ENCODE measurements around the gene ZDHHC11B. TPM values are rescaled to one million over a fixed set of nuclear protein-coding genes. Genes with fewer than 3 reads are reported as not detected.

Gene ZDHHC11B
- total RNA-seq, 6 experiments from 2014 or later = 0.17 to 0.19 TPM; not detected in 4

DNA sequence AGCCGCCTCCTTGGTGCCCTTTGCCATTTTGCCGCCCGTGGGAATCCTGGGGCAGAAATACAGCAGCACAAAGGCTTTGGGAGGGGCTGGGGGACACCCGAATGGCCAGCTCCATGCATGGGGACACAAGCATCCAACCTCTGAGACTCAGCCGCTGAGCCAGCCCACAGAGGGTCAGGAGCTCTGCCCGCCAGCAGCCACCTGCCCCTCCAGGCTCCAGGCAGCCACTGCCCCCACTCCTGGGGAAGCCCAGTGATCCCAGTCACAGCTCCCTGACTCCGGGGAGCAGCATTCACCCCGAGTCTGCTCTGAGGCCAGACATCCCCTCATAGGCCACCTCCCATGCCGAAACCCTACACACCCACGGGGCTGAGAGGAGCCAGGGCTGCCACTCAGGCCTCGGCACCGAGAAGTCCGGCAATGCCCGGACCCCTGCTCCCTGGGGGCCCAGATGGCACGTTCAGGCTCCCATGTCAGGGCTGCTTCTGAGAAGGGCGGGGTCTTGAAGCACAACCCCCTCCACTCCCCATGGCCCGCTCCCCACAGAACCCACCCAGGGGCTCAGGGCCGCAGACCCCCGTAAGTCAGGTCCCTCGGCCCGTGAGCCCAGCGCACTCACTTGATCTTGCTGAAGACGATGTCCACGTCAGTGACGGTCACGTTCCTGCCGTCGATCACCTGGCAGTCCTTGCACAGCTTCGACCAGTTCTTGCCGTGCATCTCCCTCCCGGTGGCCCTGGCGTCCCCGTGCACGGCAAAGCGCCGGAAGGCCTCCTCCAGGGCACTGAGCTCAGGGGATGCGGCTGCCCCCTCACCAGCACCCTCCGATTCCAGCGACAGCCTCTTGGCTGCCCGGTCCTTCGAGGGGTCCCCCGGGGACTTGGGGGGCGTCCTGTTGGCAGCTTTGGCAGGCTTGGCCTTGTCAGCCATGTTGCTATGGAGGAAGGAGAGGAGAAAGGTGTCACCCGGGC lies 107.1 kb downstream of the ZDHHC11B start:
- no peak overlapping the region for H3K27ac Mint-ChIP-seq
- no peaks in the 10 kb centered on the region for H3K9me3 Mint-ChIP-seq
- peaks cover 3% of the 10 kb centered on the region for H3K27me3 Mint-ChIP-seq (ENCODE audit: insufficient read depth)

DNA sequence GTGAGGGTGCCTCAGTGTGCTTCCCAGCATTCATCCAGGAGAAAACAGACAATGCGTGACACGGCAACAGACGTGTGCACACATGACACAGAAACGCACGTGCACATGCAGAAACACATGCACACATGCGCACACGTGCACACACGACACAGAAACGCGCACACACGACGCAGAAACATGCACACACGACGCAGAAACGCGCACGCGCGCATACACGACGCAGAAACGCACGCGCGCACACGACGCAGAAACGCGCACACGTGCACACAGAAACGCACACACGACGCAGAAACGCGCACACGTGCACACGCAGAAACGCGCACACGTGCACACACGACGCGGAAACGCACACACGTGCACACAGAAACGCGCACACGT lies 107.8 kb downstream of the ZDHHC11B start:
- Mint-ChIP-seq H3K27me3 (ENCODE audit: insufficient read depth) (peaks cover 3% of the 10 kb centered on the region), H3K4me3 (no peak overlapping the region), H3K9me3 (no peaks in the 10 kb centered on the region), H3K27ac (no peak overlapping the region; the same call in 1 of the 2 replicates), H3K4me1 (ENCODE audit: low read depth) (peaks cover 9% of the 10 kb centered on the region), H3K36me3 (ENCODE audit: low read depth) (no peaks in the 10 kb centered on the region)
- TF ChIP-seq, protein P1, sequence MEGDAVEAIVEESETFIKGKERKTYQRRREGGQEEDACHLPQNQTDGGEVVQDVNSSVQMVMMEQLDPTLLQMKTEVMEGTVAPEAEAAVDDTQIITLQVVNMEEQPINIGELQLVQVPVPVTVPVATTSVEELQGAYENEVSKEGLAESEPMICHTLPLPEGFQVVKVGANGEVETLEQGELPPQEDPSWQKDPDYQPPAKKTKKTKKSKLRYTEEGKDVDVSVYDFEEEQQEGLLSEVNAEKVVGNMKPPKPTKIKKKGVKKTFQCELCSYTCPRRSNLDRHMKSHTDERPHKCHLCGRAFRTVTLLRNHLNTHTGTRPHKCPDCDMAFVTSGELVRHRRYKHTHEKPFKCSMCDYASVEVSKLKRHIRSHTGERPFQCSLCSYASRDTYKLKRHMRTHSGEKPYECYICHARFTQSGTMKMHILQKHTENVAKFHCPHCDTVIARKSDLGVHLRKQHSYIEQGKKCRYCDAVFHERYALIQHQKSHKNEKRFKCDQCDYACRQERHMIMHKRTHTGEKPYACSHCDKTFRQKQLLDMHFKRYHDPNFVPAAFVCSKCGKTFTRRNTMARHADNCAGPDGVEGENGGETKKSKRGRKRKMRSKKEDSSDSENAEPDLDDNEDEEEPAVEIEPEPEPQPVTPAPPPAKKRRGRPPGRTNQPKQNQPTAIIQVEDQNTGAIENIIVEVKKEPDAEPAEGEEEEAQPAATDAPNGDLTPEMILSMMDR (IDR thresholded peaks at IDR 0.05) = no peak
- DNase-seq = no peak

More for the DNA sequence above, 107.1 kb downstream of the ZDHHC11B start:
- H3K4me1 Mint-ChIP-seq (ENCODE audit: low read depth) = peaks cover 8% of the 10 kb centered on the region
- TF ChIP-seq, protein P1 (IDR thresholded peaks at IDR 0.05) = no peak
- H3K4me3 Mint-ChIP-seq = no peak overlapping the region
- no peaks in the 10 kb centered on the region for H3K36me3 Mint-ChIP-seq (ENCODE audit: low read depth)
- DNase-seq = no peak

DNA sequence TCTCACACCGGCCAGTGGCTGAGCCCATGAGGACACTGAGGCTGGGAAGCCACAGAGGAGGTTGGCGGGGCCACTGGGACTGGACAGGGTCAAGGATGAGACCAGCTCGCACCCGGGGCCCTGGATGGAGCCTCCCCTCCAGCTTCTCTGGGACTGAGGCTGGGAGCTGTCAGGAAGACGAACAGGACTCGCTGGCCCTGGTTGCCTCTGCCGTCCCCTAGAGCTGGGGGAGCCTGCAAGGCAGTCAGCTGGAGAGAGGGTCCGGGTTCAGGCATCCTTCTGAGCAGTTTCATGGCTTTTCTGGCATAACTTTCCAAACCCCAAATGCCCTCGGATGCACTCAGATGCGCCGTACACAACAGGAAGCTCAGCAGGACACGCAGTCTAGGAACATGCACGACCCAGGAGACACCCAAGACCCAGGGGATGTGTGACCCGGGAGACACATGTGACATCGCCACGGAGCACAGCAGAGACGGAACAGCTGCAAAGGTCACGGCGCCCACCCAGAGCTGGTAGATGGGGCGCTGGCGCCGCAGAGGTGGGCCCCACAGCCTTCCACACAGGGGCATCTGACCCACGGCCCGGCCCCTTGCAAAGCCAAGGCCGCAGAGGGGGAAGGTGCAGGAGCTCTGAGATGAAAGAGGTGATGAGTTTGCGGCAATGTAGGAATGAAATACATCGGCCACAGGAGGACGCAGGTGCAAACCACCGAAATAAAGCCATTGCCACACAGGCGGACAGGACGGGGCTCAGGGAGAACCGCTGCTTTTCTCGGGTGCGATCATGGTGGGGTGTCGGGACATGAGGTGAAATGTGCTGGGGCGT lies 108.4 kb downstream of the ZDHHC11B start:
- Mint-ChIP-seq H3K4me1 (ENCODE audit: low read depth) (peaks cover 9% of the 10 kb centered on the region), H3K36me3 (ENCODE audit: low read depth) (no peaks in the 10 kb centered on the region), H3K27ac (no peak overlapping the region; the same call in 1 of the 2 replicates), H3K9me3 (no peaks in the 10 kb centered on the region), H3K4me3 (no peak overlapping the region), H3K27me3 (ENCODE audit: insufficient read depth) (peaks cover 3% of the 10 kb centered on the region)
- no peak for DNase-seq
- TF ChIP-seq, protein P1 (IDR thresholded peaks at IDR 0.05) = no peak

DNA sequence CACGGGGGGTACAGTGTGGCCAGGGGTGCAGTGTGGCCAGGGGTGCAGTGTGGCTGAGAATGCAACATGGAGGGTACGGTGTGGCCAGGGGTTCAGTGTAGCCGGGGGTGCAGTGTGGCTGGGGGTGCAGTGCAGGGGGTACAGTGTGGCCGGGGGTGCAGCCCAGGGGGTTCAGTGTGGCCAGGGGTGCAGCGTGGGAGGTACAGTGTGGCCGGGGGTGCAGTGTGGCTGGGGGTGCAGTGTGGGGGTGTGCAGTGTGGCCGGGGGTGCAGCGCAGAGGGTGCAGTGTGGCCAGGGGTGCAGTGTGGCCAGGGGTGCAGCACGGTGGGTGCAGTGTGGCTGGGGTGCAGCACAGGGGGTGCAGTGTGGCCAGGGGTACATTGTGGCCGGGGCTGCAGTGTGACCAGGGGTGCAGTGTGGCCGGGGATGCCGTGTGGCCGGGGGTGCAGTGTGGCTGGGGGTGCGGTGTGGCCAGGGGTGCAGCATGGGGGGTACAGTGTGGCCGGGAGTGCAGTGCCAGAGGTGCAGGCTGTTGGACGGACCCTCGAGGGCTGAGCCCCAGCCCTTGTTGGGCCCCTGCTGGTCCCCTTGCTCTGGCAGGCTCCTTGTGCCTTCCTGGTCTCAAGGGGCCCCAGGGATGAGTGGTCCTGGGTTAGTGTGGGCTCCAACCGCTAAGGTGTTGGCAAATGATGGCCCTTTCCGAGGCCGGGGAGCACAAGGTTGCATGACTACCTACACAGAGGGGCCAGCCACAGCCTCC lies 109.2 kb downstream of the ZDHHC11B start:
- H3K27me3 Mint-ChIP-seq (ENCODE audit: insufficient read depth) = peaks cover 3% of the 10 kb centered on the region
- H3K36me3 Mint-ChIP-seq (ENCODE audit: low read depth) = no peaks in the 10 kb centered on the region
- TF ChIP-seq, protein P1 (IDR thresholded peaks at IDR 0.05) = no peak

DNA sequence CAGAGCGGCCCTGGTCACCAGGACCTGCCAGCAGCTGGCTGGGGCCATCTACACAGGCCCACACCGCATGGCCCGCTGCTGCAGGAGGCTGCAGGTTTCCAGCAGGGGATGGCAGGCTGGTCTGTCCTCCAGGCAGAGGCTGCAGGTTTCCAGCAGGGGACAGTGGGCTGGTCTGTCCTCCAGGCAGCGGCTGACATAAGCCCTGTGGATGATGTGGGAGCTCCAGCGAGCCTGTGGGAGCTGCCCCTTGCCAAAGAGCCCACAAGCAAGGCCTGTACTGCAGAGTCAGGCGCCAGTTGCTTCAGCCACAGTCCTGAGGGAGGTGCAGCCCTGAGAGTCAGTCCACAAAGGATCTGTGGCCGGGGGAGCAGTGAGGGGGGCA lies 109.9 kb downstream of the ZDHHC11B start:
- Mint-ChIP-seq H3K27me3 (ENCODE audit: insufficient read depth) (peaks cover 3% of the 10 kb centered on the region), H3K4me1 (ENCODE audit: low read depth) (peaks cover 9% of the 10 kb centered on the region), H3K36me3 (ENCODE audit: low read depth) (no peaks in the 10 kb centered on the region), H3K27ac (no peak overlapping the region), H3K4me3 (no peak overlapping the region), H3K9me3 (no peaks in the 10 kb centered on the region)
- TF ChIP-seq, protein P1 (IDR thresholded peaks at IDR 0.05) = no peak
- DNase-seq = no peak

More for the DNA sequence above, 109.2 kb downstream of the ZDHHC11B start:
- Mint-ChIP-seq H3K27ac (no peak overlapping the region), H3K4me3 (no peak overlapping the region), H3K9me3 (no peaks in the 10 kb centered on the region), H3K4me1 (ENCODE audit: low read depth) (peaks cover 9% of the 10 kb centered on the region)
- DNase-seq = no peak

Measured in HFFc6 (cell line).